ENCODE measurements around the gene EPB41L2.

The EPB41L2 gene

DNA sequence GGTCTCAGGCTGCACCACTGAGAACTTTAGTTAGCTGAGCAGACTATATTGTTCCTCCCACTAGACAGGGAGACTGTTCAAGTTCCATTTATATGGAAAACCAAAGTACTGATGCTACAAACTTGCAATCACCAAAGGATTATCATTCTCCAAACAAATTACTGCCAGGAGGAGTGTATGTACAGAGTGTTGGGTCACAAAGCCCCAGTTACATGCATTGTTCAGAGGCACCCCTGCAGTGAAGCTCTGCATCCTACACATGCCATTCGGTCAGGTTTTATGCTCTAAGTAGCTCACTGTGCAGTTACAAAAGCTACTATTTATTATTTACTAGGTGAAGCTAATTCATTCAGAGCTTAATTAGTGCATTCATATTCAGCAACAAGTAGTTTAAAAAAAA, 160.0 kb downstream of the EPB41L2 start:
- DNase-seq: no peak

DNA sequence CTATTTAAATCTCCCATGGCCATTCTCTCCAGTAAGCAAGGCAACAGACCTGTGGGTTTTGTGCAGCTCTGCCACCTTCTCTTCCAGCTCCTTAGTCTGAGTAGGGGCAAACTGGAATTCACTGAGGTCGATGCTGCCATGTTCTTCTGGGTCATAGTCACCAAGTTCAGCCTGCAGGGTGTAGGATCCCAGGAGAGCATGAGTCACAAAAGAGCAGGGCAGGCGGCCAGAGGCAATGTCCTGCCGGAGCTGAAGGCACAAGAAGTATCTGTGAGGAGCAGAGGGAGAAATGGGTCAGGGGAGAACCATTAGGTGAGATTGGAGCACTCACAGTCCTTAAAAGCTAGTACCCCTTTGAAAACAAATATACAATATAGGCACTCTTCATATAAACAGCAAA, 162.1 kb downstream of the EPB41L2 start:
- DNase-seq: no peak

DNA sequence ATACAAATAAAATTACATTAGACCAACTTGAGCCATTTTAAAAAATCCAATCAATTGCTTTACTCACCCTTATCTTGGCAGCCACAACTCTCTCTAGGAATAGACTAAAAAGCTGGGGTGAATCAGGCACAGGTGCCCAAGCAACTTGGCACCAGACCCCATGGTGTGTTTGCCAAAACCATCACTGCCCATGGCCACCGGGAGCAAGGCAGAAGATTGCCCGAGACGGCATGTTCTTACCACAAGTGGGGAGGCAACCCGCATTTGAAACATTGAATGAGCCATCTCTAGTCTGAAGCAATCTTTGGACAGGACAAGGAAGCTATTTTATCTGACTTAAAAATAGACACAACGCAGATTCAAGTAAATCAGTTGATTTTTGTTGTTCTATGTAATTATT, 166.8 kb downstream of the EPB41L2 start:
- no peak for DNase-seq

DNA sequence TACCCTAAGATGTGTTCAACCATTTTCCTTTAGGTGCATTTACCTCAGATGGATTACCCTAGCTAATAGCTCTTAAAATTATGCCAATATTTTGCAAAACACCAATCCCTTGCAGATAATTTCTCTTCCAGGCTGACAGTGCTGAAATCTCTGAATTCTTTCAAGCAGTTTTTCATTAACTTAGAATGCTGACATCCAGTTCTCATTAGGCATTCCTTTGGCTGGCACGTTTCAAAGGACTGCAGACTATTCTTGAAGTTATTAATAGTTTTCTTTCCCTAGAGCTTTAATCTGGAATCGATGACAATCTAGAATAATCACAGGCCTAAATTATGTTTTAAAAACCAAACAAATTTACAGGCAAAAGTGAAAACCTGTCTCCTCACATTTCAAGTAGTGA, 167.5 kb downstream of the EPB41L2 start:
- DNase-seq: no peak

DNA sequence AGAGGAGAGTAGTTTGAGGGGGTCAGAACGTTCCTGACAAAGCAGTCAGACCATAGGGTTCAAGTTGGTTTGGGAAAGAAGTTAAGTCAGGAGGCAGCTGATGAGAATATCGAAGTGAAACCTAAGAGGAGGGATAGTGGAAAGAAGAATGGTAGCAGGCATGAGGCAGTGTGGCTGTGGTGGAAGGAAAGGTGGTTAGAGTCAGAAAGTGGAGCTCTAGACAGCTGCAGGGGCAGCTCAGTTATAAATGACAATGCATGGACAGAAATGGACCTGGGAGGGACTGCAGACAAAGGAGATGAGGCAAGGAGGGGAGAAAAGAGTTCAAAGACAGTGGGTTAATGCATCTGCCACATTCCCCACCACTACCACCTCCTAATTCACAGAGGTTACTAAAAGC, 169.3 kb downstream of the EPB41L2 start:
- DNase-seq: no peak

DNA sequence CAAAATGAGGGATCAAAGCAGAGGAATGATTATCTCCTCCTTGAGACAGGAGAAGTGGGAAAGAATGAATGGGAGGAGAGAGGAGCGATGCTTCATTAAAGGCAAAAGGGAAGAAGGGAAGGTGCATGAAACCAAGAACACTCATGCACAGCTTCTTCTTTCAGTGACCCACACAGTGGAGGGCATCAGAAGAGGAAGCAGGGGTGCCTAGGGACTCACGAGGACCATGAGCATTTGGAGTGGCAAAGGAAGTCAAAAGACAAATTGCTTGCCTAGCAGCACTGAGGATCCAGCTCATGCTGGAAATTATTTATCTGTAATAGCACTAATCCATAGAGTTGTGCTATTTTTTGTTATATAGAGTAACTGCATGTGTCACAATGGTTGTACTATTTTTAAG, 169.8 kb downstream of the EPB41L2 start:
- no peak for DNase-seq

DNA sequence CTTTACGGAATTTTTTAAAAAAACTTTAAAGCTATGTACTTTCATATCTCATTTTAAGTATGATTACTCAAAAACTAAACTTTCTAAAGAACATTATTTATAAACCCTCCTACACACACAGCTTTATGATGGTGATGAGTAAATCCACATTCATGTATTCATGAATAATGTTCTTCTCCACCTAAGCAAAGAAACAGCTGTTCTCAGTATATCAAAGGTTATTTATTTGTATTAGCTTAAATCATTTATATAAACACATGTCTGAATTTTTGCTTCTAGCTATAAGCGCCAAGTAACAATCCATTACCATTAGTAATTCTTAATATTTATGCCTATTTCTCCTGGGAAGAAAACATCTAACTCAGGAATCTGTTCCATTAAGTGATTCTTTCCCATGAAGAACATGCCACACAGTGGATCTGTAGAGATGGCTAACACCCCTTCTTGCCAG, 172.5 kb downstream of the EPB41L2 start:
- DNase-seq: no peak

DNA sequence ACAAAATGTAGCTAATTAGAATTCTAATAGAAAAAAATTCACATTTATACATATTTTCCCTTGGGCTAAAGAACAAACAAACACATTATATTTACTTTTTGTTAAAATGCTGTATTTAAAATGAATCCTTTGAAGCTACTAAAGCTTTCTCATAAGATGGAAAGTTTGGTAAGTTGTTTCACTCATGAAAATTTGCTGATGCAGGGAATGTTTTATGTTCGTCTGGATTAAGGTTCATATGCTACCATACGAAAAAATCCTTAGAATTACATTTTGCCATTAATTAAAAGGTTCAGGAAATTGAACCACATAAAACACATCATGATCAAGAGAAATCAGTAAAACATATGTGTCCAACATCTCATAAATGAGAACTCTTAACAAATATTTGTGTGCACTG, 173.6 kb downstream of the EPB41L2 start:
- no peak for DNase-seq

DNA sequence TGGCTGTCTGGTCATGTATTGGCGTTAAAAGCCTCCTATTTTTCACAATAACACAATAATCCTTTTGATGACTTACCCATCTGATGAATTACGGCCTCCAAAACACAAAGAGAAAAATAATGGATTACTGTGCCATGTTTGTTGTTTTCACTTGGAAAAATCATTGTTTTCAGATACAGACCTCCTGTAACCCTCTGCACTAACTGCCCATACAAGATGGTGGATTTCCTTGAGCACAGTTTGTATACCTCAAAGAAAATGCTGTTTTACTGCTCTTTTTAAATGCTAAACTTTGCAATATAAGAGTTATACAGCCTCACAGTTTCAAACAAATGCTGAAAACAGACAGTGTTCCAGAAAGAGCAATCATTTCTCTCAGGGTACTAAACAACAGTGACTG, 174.8 kb downstream of the EPB41L2 start:
- DNase-seq: no peak

DNA sequence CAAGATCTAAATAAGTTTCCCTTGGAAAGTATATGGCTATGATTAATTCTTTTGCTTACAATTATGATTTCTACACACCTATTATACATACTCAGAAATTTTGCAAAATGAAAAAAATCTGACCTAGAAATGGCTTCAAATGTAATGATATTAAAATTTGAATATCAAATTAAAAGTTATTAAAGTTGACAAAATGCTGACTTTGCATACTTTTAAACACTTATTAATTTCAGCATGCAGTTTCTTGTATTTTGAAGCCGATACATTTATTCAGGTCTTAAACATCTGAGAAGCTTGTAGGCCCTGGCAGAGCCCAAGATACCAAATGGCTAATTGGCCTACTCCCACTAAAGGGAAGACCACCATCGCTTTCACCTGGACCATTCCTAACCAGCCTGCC, 176.1 kb downstream of the EPB41L2 start:
- no peak for DNase-seq

DNA sequence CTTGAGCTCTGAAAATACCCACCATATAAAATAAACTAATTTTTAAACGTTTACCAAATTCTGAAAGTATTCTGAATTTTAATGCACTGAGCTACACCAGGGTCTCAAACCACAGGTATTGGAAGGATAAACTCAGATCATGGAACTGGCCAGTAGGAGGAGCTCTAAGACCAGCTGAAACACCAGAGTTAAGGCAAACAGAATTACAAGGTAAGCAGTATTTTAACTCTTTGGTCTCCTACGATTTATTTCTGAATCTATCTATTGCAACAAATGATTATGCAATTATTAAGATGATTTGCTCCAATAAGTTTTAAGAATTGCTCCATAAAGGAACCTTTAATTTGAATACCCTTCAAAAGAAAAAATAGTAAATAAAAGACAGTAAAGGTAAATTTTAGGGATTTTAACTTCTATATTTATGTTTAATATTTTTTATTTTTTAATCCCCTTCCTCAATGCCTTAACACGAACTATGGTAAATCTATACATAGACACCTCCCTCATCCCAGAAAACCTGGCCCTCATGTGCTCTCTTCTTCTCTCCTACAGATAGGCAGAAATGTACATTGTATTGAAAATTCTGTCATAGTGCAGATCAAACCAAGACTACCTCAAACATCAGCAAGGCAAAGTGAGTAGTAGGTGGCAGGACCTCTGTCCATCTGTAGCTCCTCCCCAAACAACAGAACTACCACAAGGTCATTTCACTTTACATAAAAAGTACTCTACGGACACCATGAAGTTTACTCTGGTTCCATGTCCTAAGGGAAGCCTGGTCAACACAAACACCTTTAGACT, 177.5 kb downstream of the EPB41L2 start:
- DNase-seq: peak; percentile 2

DNA sequence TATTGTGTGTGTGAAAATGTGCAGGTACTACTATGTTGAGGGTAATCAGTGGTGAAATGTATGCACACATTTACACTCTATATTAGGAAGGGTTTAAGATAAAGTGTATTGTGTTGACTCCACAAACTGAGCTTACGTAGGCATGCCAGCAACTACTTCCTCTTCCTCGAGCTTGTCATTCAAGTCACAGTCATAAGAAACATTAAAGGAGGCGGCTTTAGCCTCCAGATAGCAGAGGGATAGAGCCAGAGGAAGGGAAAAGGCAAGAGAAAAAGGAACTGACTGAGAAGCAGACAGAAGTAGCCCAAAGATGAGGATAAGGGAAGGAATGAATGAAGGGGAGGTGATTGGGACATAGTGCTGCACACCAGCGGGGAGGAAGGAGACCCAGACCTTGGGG, 180.7 kb downstream of the EPB41L2 start:
- no peak for DNase-seq

DNA sequence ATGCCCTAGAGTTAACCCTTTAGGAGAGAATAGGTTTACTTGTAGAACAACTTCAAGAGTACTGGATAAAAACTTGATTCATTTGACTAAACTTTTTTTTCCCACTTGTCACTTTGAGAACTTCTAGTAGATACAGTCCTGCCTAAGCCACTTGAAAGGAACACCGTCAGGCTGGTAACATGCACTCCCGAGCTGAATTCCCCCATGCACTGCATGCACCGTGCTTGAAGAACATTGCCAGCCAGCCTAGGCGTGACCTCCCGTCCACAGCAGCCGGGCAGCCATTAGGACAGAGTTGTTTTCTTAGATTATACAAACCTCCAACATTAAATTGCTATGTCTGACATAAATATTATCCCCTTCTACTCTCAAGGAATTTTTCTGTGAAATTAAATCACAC, 183.2 kb downstream of the EPB41L2 start:
- DNase-seq: no peak

DNA sequence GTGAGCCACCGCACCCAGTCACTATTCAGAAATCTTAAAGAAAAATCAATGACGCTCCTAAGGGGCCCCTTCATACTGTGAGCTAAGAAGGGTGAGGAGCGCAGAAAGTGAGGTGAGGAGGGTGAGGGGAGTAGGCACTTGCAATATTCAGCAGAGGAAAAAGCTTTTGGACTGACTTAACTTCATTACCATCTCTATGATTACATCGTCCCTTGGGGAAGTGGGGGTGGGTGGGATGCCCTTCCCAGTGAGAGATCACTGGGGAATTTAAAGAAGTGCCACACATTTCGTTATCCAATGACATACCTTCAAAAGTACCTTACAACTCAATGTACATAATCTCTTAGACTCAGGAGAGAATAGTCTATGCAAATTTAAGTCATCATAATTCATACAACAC, 189.3 kb downstream of the EPB41L2 start:
- no peak for DNase-seq

DNA sequence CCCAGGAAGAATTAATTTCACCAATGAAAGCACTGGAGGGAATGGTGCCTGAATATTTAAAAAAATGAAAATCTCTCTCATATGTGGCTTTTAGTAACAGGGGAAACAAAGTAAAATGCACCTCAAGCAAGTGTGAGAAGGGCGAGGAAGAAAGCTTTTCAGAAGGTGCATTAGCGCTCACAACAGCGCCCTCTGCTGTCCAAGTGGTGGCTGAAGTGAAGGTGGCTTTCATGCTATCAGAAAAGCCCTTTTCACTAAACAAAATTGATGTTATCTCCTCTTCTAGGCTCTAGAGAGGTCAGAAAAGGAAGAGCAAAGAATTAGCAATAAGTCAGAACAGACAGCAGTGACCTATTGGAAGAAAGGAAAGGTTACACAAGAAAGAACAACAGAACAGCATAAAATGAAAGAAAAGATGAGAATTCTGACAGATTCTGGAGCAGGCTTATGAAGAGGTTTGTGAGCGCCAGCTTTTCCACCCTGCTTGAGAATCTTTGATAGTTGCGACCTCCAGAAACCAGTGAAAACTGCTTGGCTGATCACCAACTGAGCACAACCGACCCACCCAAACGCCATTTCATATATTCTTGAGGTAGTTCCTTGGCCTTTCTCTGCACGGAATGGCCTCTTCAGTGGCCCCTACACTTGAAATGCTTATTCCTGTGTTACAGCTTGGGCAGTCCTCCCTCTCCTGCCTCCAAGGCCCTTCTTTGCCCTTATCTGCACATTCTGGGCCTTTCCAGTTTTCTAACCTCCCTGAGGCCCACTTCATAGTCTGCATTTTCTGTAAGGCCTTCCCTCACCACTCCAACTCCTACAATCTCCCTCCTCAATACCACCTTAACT, 190.6 kb downstream of the EPB41L2 start:
- DNase-seq: peak; percentile 5

DNA sequence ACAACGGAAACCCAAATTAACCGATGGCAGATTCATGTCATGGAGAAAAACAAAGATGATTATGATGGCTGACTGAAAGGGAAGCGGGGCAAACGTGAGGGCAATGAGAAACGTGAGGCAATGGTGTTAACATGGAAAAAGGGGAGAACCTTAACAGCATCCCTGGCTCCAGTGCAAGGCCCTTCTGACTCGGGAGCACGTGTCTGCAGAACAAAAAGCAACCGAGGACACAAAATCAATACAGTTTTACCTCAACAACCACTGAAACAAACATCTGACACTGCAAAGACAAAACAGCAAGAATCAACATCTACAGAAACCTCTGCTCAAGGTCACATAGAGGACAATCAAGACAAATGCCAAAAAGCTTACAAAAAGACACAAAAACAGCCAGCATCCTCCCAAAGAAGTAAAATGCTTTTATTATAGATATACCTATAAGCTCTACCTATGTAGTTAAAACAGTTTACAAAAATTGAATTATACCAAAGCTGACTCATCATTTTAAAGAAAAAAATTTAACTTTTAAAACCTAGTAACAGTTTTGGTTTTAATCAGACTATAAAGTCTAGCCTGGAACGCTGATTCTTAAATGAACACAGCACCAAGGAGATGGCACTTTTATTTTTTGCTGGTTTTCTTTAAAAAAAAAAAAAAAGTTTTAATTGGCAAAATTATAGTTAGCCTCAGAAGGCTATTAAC, 192.7 kb downstream of the EPB41L2 start:
- DNase-seq: no peak

DNA sequence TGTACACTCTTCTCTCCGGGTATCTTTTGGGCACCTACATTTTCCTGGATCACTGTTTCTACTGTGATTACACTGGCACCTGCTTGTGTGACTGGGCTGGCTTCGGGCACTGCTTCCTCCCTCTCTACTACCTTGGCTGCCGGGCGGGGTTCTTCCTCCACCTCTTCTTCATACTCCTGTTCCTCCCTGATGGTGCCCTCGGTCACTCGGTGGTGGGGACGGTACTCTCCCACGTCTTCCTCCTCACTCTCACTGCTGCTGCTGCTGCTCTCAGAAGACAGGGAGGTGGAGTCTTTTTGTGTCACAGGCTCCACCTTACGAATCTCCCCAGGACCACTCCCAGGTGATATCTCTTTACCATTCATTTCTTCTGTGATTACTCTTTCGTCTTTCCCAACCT, 193.4 kb downstream of the EPB41L2 start:
- no peak for DNase-seq

DNA sequence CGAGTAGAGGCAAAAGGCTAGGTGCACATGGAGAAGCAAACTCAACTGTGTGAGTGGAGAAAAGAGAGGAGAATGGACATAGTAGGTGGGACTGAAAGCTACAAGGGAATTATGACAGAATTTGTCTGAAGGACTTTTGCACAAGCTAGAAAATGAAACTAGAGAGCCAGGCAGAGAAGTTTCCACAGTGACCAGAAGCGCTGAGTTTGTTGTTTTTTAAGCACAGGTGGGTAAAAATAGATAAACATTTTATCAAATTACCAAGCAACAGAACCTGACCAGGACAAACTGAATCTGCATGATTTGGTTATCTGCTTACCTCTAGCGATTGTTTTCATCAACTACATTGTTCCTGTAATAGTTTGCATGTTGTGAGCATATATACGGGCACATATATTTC, 197.3 kb downstream of the EPB41L2 start:
- DNase-seq: no peak

DNA sequence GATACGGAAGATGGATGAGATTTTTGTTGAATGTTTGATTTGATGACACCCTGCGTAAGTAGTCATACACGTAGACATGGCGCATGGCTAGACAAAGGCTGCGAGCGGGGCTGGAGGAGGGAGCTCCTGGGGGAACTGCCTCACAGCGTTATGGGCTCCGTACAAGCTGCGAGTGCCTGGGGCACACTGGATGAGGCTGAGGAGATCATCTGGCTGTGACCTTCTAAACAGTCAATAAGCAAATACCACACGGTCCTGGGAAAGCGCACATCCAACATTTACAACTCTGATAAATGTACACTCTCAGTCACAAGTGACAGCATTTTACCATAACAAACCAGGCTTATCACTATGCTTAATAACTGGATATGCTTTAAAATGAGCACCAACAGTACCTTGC, 198.7 kb downstream of the EPB41L2 start:
- DNase-seq: no peak

DNA sequence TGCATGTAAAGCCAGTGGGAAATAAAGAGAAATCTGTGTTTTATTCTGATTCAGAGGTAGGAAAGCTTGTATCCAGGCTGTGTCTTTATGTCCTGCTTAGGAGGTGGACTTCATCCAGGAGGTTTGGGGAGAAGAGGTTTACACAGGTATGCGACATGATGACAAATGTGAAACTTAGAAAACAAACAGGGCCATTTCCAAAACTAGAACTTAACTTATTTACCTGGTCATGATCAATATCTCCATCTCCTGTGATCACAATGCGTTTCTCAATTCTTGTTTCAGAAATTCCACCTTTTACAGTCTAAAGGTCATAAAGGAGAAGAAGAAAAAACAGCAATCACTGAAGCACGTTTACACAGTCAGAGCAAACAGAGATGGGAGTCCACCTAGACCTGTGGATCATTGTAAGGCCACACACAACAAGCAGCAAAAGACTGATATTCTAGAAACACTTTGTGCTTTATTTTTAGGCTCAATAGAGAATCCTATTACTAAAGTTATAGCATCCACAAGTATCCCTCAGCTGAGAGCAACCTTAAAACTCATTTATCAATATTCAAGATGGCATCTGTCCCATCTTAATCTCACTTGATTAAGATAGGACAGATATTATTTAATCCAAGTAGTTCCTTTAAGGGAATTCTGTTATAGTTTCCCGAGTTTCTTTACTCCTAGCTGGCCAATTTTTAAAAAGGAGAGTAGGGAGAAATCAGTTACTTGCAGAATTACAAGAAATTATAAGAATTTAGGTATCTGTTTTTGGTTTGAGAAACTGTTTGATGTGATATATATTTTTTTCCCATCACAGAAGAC, 199.4 kb downstream of the EPB41L2 start:
- no peak for DNase-seq

DNA sequence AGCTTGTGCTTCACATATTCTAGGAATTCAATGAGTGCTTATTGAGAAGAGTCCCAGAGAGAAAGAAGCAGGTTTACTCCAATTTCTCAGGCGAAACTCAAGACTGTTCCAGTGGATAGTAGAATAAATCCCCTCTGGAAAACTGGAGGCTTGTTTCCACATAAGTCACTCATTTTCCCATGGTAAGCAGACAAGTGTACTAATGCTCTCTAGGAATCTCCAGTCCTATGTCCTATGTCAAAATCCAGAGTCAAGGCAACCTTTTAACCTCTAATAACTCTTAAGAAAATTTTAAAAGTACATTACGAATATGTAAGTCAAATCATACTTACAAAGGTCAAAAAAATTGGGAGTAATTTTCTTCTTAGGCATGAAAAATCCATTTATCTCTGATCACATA, 200.7 kb downstream of the EPB41L2 start:
- DNase-seq: no peak

DNA sequence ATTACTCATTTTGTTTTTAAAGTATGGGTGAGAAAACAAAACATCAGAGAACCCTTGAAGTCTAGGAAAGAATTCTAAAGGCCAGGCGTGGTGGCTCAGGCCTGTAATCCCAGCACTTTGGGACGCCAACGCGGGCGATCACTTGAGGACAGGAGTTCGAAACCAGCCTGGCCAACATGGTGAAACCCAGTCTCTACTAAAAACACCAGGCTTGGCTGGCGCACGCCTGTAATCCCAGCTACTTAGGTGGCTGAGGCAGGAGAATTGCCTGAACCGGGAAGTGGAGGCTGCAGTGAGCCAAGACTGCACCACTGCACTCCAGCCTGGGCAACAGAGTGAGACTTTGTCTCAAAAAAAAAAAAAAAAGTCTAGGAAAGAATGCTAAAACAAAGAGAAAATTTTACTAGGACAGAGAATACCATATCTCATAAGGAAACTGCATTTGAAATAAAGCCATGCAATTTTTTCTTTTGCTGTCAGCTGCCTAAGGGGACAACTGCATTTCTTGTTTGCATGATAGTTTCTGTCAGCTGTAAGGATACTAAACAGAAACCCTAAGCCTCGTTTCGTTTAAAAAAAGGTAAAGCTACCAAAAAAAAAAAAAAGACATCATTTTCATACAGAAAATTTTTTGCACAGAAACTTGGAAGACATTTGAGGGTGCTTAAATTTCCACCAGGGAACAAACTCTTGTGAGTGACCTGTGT, 203.7 kb downstream of the EPB41L2 start:
- DNase-seq: no peak

Measured in NCI-H2171 (cell line).